H7 (cell line): Measurements from ENCODE around the gene TBCA. TPM values are rescaled to one million over a fixed set of nuclear protein-coding genes. Genes with fewer than 3 reads are reported as not detected.

Experiments used
- DNase-seq: peaks from one replicate; pipeline ENCODE4 v3.0.0; 2012
- H3K27me3 ChIP-seq: 2 replicates; pipeline ENCODE4 v1.6.0; 2011; ENCODE audit warnings: mild to moderate bottlenecking, low read length; ENCODE audit not compliant: control insufficient read depth, insufficient read depth
- H3K36me3 ChIP-seq: replicated peaks from 2 replicates; pipeline ENCODE4 v1.5.1; 2011; ENCODE audit warnings: low read length; ENCODE audit not compliant: control insufficient read depth, insufficient read depth
- H3K4me3 ChIP-seq: 2 replicates; pipeline ENCODE4 v1.5.1; 2011; ENCODE audit warnings: low read depth, mild to moderate bottlenecking, control low read depth, low read length, moderate library complexity; ENCODE audit not compliant: insufficient read depth
- total RNA-seq: library from RNA; depleted of rRNA; stranded (reverse); fragments of >200 nt; shearing (Covaris generic); gene quantifications from 2 replicates; pipeline ENCODE4 v1.2.3, GENCODE V29; 2014; rRNA removed

The TBCA gene
- total RNA-seq, 1 experiment from 2014 or later, result 172 TPM

- peaks cover 54% of the 10 kb centered on the region for H3K27me3 ChIP-seq
Observed at GRCh38 chr5:77650686-77651085, 125.5 kb downstream of the TBCA start.

DNA sequence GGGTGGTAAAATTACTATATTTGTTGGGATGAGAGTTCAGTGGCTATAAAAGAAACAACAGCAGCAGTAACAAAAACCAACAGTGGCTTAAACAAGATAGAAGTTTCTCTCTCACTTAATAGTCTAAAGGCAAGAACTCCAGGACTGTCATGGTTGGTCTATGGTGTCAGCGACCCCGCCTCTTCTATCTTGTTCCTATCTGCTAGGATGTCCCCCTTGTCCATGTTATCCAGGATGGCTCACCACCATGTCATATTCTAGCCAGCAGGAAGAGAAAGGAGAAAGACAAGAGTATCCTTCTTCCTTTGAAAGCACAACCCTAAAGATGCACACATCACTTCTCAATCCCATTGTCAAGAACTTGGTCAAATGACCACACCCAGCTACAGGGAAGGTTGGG, 126.4 kb downstream of the TBCA start:
- no peak for DNase-seq
- Histone ChIP-seq H3K36me3 (no peaks in the 10 kb centered on the region), H3K27me3 (peaks cover 62% of the 10 kb centered on the region), H3K4me3 (no peak overlapping the region)

More at GRCh38 chr5:77650686-77651085, 125.5 kb downstream of the TBCA start:
- no peak for DNase-seq
- no peaks in the 10 kb centered on the region for H3K36me3 ChIP-seq
- no peak overlapping the region for H3K4me3 ChIP-seq

GRCh38 chr5:77645995-77646639, 130.0 kb downstream of the TBCA start:
- no peak for DNase-seq
- Histone ChIP-seq H3K27me3 (peaks cover 92% of the 10 kb centered on the region), H3K36me3 (no peaks in the 10 kb centered on the region), H3K4me3 (peak overlapping the region; percentile 19; the same call in 1 of the 2 replicates)

GRCh38 chr5:77645158-77645994, 130.8 kb downstream of the TBCA start:
- DNase-seq, result peak; percentile 93
- Histone ChIP-seq H3K4me3 (peak overlapping the region; percentile 25), H3K27me3 (peaks cover 95% of the 10 kb centered on the region), H3K36me3 (no peaks in the 10 kb centered on the region)

- H3K36me3 ChIP-seq, result no peaks in the 10 kb centered on the region
- H3K27me3 ChIP-seq, result peaks cover 95% of the 10 kb centered on the region
- peak; percentile 81 for DNase-seq
- H3K4me3 ChIP-seq, result peak overlapping the region; percentile 4; the same call in 1 of the 2 replicates
Observed at GRCh38 chr5:77644371-77645157, 131.6 kb downstream of the TBCA start.

- Histone ChIP-seq H3K27me3 (peaks cover 98% of the 10 kb centered on the region), H3K36me3 (no peaks in the 10 kb centered on the region), H3K4me3 (no peak overlapping the region)
- peak; percentile 57 for DNase-seq
Observed at GRCh38 chr5:77643654-77644370, 132.3 kb downstream of the TBCA start.

DNA sequence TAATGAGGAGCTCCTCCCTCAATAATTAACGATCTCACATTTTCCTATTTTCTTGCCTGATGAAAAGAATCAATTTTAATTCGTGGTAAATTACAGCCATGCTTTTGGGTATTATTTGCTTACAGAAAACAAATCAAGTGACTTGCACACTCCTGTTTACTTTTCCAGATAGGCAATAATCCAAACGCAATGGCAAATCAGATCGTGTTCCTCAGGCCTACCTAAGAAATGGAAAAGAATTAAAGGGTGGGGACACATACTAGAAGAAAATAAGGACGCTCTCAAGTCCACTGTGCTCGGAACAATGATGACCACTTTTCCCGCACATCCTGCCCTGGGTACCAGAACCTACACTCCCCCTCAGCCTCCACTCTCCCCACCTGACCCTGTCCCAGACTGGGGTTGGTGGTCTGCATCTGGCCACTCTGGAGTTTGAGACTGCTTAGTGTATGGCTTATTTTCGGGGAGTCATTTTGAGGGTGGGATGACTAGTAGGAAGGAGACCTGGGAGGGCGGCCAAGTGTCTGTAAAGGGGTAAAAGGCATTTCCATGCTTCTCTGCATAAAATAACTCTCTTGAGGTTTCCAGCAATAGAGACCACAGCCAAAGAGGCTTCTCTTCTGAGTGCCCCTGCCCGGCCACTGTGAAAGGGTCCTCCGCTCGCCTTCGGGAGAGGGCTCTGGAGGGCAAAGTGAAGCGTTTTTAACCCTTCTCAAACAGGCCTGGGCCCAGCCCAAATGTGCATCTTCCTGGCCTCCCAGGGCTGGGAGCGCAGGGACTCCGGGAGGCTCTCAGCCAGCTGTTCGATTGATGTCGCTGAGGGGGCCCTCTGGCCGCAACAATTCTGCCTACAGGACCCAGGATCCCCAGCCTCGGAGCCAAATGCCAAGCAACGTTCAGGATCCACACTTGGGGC, 133.1 kb downstream of the TBCA start:
- Histone ChIP-seq H3K36me3 (no peaks in the 10 kb centered on the region), H3K4me3 (no peak overlapping the region), H3K27me3 (peaks cover 98% of the 10 kb centered on the region)
- DNase-seq, result peak; percentile 76

DNA sequence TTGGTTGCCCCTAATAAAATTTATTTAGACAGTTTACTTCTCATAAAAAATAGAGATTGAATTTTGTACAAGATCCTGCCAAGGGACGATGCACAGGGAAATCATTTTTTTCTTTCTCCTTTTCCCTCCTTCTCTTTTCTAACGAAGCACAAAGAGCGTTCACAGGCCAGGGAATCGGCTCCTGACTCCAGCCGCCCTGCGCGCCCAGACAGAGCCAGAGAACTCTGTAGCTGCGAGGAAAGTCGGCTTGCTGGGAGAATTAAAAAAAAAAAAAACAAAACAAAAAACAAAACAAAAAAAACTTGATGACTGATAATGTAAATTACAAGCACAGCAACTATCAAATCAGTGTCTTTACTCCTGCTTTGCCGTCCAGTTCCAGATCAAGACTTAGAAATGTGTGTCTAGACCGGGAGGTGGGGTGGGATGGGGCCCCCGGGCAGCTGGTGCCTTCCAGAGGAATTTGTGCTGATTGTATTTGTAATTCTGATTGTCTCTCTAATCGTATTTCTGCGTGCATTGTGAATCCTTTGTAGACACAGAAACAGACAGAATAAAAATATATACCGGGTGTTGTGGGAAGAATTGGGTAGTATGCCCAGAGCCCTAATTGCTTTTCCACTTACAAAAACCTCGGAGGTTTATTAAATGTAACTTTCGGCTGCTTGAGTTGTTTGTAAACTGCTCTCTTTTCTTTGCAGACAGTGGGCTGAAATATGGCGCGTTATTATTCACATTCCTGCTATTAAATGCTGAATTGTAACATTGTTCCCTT, 134.0 kb downstream of the TBCA start:
- Histone ChIP-seq H3K27me3 (peaks cover 98% of the 10 kb centered on the region), H3K4me3 (no peak overlapping the region), H3K36me3 (no peaks in the 10 kb centered on the region)
- no peak for DNase-seq

DNA sequence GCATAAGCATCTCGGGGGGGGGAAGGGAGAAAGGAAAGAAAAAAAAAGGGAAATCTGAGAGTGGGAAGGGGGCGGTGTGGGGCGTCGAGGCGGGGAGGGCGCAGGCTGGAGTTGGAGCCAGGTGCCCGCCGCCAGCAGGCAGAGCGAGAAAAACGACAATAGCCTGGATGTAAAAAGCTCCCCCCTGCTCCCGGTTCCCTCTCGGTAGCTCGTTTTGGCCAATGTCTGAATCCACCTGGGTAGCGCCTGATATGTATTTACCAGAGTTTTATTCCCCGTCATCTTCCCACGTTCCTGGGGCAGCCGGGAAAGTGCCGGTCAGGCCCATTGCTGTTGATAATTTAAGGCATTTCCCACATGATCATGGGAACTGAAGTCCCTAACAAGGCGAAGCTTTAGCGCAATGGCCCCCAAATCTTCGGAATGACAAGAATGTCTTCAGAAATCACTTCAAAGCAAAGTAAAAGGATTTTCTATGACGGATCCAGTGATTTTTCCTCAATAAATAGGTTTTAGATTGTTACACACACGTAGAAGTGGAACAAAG, 134.7 kb downstream of the TBCA start:
- no peaks in the 10 kb centered on the region for H3K36me3 ChIP-seq
- H3K4me3 ChIP-seq, result peak overlapping the region; percentile 7; the same call in 1 of the 2 replicates
- peaks cover 98% of the 10 kb centered on the region for H3K27me3 ChIP-seq
- DNase-seq, result peak; percentile 79

Other genes with a start within 250 kb of the TBCA start
- gene OTP, start 137.6 kb downstream of the TBCA start, total RNA-seq, result not detected in 2 replicates